Ectodermal cell (in vitro differentiated cells): ENCODE measurements around the gene SCAMP5.

Experiments
- H3K27ac ChIP-seq: 2 replicates; pipeline ENCODE4 v1.7.0; 2013; ENCODE audit warnings: mild to moderate bottlenecking, low read depth, low read length; ENCODE audit not compliant: insufficient read depth, poor library complexity, severe bottlenecking
- H3K27me3 ChIP-seq: 2 replicates; pipeline ENCODE4 v1.7.0; 2013; ENCODE audit warnings: mild to moderate bottlenecking, low read length; ENCODE audit not compliant: insufficient read depth, control insufficient read depth, poor library complexity, severe bottlenecking
- H3K36me3 ChIP-seq: one replicate; pipeline ENCODE4 v1.7.0; 2013; ENCODE audit warnings: low read length; ENCODE audit not compliant: control insufficient read depth, insufficient read depth
- H3K4me1 ChIP-seq: one replicate; pipeline ENCODE4 v1.7.0; 2013; ENCODE audit warnings: low read length; ENCODE audit not compliant: control insufficient read depth, insufficient read depth
- H3K4me3 ChIP-seq: 2 replicates; pipeline ENCODE4 v1.7.0; 2013; ENCODE audit warnings: low read depth, low read length, control low read depth; ENCODE audit not compliant: insufficient read depth
- H3K9me3 ChIP-seq: 2 replicates; pipeline ENCODE4 v1.7.0; 2013; ENCODE audit warnings: mild to moderate bottlenecking, low read length, moderate library complexity; ENCODE audit not compliant: control insufficient read depth
- WGBS, 2 experiments: methylation state at CpG; one replicate each; pipeline ENCODE4 v1.1.7; 2013; ENCODE audit warnings: missing lambda C conversion rate in 2 of 2; 5-methylcytosine and 5-hydroxymethylcytosine counted together

The SCAMP5 gene

GRCh38 chr15:75029378-75030022 is 34.1 kb downstream of the SCAMP5 start:
- Histone ChIP-seq H3K4me1 (peaks cover 6% of the 10 kb centered on the region), H3K27me3 (no peaks in the 10 kb centered on the region), H3K27ac (no peak overlapping the region), H3K9me3 (no peaks in the 10 kb centered on the region), H3K4me3 (no peak overlapping the region), H3K36me3 (no peaks in the 10 kb centered on the region)
- WGBS, 2 experiments, result 56 to 57% methylated on average over 12 of the region's 12 CpGs

GRCh38 chr15:75030023-75030413 is 34.7 kb downstream of the SCAMP5 start:
- peaks cover 6% of the 10 kb centered on the region for H3K4me1 ChIP-seq
- no peaks in the 10 kb centered on the region for H3K9me3 ChIP-seq
- H3K27me3 ChIP-seq, result no peaks in the 10 kb centered on the region
- 85 to 90% methylated on average over 2 of the region's 2 CpGs for WGBS, 2 experiments
- H3K27ac ChIP-seq, result no peak overlapping the region
- H3K4me3 ChIP-seq, result no peak overlapping the region
- H3K36me3 ChIP-seq, result no peaks in the 10 kb centered on the region

GRCh38 chr15:75030424-75030823 is 35.1 kb downstream of the SCAMP5 start:
- H3K9me3 ChIP-seq, result no peaks in the 10 kb centered on the region
- peaks cover 6% of the 10 kb centered on the region for H3K4me1 ChIP-seq
- no peak overlapping the region for H3K4me3 ChIP-seq
- 93 to 94% methylated on average over 4 of the region's 4 CpGs for WGBS, 2 experiments
- no peaks in the 10 kb centered on the region for H3K36me3 ChIP-seq
- no peak overlapping the region for H3K27ac ChIP-seq
- H3K27me3 ChIP-seq, result no peaks in the 10 kb centered on the region

GRCh38 chr15:75031848-75032247 is 36.5 kb downstream of the SCAMP5 start:
- no peaks in the 10 kb centered on the region for H3K27me3 ChIP-seq
- H3K4me1 ChIP-seq, result peaks cover 6% of the 10 kb centered on the region
- H3K27ac ChIP-seq, result no peak overlapping the region
- WGBS, 2 experiments, result 76 to 85% methylated on average over 3 to 4 of the region's 4 CpGs
- no peaks in the 10 kb centered on the region for H3K9me3 ChIP-seq
- no peaks in the 10 kb centered on the region for H3K36me3 ChIP-seq
- no peak overlapping the region for H3K4me3 ChIP-seq

- H3K27ac ChIP-seq, result no peak overlapping the region
- no peaks in the 10 kb centered on the region for H3K9me3 ChIP-seq
- H3K36me3 ChIP-seq, result no peaks in the 10 kb centered on the region
- peaks cover 6% of the 10 kb centered on the region for H3K4me1 ChIP-seq
- H3K4me3 ChIP-seq, result no peak overlapping the region
- H3K27me3 ChIP-seq, result no peaks in the 10 kb centered on the region
- WGBS, 2 experiments, result 87 to 100% methylated on average over 1 of the region's 2 CpGs
Measured at GRCh38 chr15:75032395-75032794, 37.0 kb downstream of the SCAMP5 start.

- Histone ChIP-seq H3K4me3 (no peak overlapping the region), H3K27me3 (no peaks in the 10 kb centered on the region), H3K9me3 (no peaks in the 10 kb centered on the region), H3K27ac (no peak overlapping the region), H3K4me1 (peaks cover 6% of the 10 kb centered on the region), H3K36me3 (no peaks in the 10 kb centered on the region)
- WGBS, 2 experiments, result 88 to 91% methylated on average over 6 of the region's 6 CpGs
Measured at GRCh38 chr15:75033809-75034208, 38.4 kb downstream of the SCAMP5 start.

GRCh38 chr15:75034615-75035014 is 39.3 kb downstream of the SCAMP5 start:
- Histone ChIP-seq H3K9me3 (no peaks in the 10 kb centered on the region), H3K4me3 (no peak overlapping the region), H3K27ac (no peak overlapping the region), H3K27me3 (no peaks in the 10 kb centered on the region), H3K36me3 (no peaks in the 10 kb centered on the region), H3K4me1 (peaks cover 4% of the 10 kb centered on the region)
- 95 to 96% methylated on average over 6 to 8 of the region's 8 CpGs for WGBS, 2 experiments

GRCh38 chr15:75036212-75036616 is 40.9 kb downstream of the SCAMP5 start:
- no peaks in the 10 kb centered on the region for H3K27me3 ChIP-seq
- no peaks in the 10 kb centered on the region for H3K36me3 ChIP-seq
- WGBS, 2 experiments, result 67 to 88% methylated on average over 1 to 2 of the region's 2 CpGs
- no peaks in the 10 kb centered on the region for H3K4me1 ChIP-seq
- H3K9me3 ChIP-seq, result no peaks in the 10 kb centered on the region
- H3K27ac ChIP-seq, result no peak overlapping the region
- H3K4me3 ChIP-seq, result no peak overlapping the region

- Histone ChIP-seq H3K27me3 (no peaks in the 10 kb centered on the region), H3K9me3 (no peaks in the 10 kb centered on the region), H3K36me3 (no peaks in the 10 kb centered on the region), H3K4me3 (no peak overlapping the region), H3K4me1 (no peaks in the 10 kb centered on the region), H3K27ac (no peak overlapping the region)
- WGBS, 2 experiments, result 92 to 93% methylated on average over 6 of the region's 6 CpGs
Measured at GRCh38 chr15:75037685-75038084, 42.3 kb downstream of the SCAMP5 start.

GRCh38 chr15:75038231-75038630 is 42.9 kb downstream of the SCAMP5 start:
- Histone ChIP-seq H3K27me3 (no peaks in the 10 kb centered on the region), H3K36me3 (no peaks in the 10 kb centered on the region), H3K9me3 (no peaks in the 10 kb centered on the region), H3K4me3 (no peak overlapping the region), H3K27ac (no peak overlapping the region), H3K4me1 (no peaks in the 10 kb centered on the region)
- 88 to 94% methylated on average over 3 of the region's 3 CpGs for WGBS, 2 experiments
